NCI-H146 treated with DMSO at 0.1 percent for 48 hours (cell line): ENCODE data around the gene TIE1.
A peak's percentile ranks its signal among the peaks of the same experiment; 100 is the strongest.
"Not testable (repeated sequence)": the region's sequence is repeated elsewhere in the genome, so short reads cannot be mapped to it uniquely, and the experiment has no call there.

Experiments
- DNase-seq: peaks from one replicate; lab custom pipeline; 2025; ENCODE audit not compliant: unreplicated experiment; lab: John Stamatoyannopoulos, UW

The TIE1 gene

GRCh38 chr1:43358746-43359693, 58.2 kb downstream of the TIE1 start, which contains the start of gene CDC20:
Gene CDC20, plus strand, starts transcription at chr1:43358981. Its CDS starts 235 bp downstream, at chr1:43359216.
- peak; percentile 89 for DNase-seq

- no peak for DNase-seq
Observed at GRCh38 chr1:43359696-43360095, 58.9 kb downstream of the TIE1 start.

- no peak for DNase-seq
Observed at GRCh38 chr1:43360616-43361015, 59.8 kb downstream of the TIE1 start.

GRCh38 chr1:43363283-43363934, 62.6 kb downstream of the TIE1 start:
- DNase-seq: no peak

- DNase-seq: no peak
Observed at GRCh38 chr1:43363935-43364525, 63.2 kb downstream of the TIE1 start.

- no peak for DNase-seq
Observed at GRCh38 chr1:43365678-43366077, 64.9 kb downstream of the TIE1 start.

- DNase-seq: no peak
Observed at GRCh38 chr1:43366179-43366578, 65.4 kb downstream of the TIE1 start.

GRCh38 chr1:43366601-43367025, 65.8 kb downstream of the TIE1 start:
- no peak for DNase-seq

GRCh38 chr1:43367026-43367903, 66.5 kb downstream of the TIE1 start:
- no peak for DNase-seq

GRCh38 chr1:43367904-43368645, 67.3 kb downstream of the TIE1 start, which contains the start of gene ELOVL1:
Gene ELOVL1, minus strand, starts transcription at chr1:43368011. Its CDS starts 2,402 bp downstream, at chr1:43365609.
- DNase-seq: peak; percentile 49

GRCh38 chr1:43368646-43369020, 67.9 kb downstream of the TIE1 start:
- no peak for DNase-seq

GRCh38 chr1:43369779-43370178, 69.0 kb downstream of the TIE1 start:
- DNase-seq: not testable (repeated sequence)

- DNase-seq: no peak
Observed at GRCh38 chr1:43370564-43370963, 69.8 kb downstream of the TIE1 start.

- DNase-seq: no peak
Observed at GRCh38 chr1:43372172-43372571, 71.4 kb downstream of the TIE1 start.
